Lower leg skin (tissue), 3 donors: ENCODE results near the gene ELFN2.

Source experiments
- CTCF ChIP-seq, 3 donors: fragments of 450-650 bp; IDR thresholded peaks; one replicate each; pipeline ENCODE4 v1.5.1; 2016; ENCODE audit warnings: antibody characterized with exemption in 3 of 3, mild to moderate bottlenecking in 3 of 3, moderate library complexity in 2 of 3
- POLR2A ChIP-seq, 2 donors: fragments of 450-650 bp; IDR thresholded peaks; one replicate each; pipeline ENCODE4 v1.6.1; 2016 to 2017; ENCODE audit warnings: antibody characterized with exemption in 2 of 2, mild to moderate bottlenecking in 1 of 2, moderate library complexity in 1 of 2

GRCh38 chr22:37462983-37463382 lies 35.7 kb upstream of the ELFN2 start:
- TF ChIP-seq CTCF (IDR thresholded peaks at IDR 0.05) (no peak), POLR2A (IDR thresholded peaks at IDR 0.05) (no peak)
